HTR-8/SVneo (cell line): ENCODE results near the gene DES.

Experiments
- DNase-seq: peaks from one replicate; pipeline ENCODE4 v3.0.0; 2011; ENCODE audit warnings: low spot score, mixed read lengths; ENCODE audit not compliant: insufficient read length
- FAIRE-seq: peaks from 2 replicates; lab custom pipeline; 2011; peaks lifted over from hg19 to GRCh38; lab: Jason Lieb, UNC

The DES gene

DNA sequence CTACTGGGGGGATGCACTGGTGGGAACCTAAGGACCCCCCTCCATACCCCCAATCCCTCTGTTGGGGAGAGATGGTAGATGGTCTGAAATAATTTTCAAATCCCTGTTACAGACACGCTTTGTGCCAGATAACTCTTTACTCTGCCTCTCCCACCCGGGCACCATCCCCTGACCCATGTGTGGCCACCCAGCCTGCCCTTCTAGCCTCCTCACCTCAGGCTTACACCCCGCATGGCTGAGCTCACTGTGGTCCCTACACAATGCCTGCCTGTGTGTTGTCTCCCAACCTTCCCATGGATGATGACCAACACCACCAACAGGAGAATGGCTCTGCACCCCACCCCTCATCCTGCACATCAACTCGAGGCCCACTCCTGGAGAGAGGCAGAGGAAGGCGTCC lies 31.4 kb downstream of the DES start:
- no peak for FAIRE-seq
- no peak for DNase-seq

DNA sequence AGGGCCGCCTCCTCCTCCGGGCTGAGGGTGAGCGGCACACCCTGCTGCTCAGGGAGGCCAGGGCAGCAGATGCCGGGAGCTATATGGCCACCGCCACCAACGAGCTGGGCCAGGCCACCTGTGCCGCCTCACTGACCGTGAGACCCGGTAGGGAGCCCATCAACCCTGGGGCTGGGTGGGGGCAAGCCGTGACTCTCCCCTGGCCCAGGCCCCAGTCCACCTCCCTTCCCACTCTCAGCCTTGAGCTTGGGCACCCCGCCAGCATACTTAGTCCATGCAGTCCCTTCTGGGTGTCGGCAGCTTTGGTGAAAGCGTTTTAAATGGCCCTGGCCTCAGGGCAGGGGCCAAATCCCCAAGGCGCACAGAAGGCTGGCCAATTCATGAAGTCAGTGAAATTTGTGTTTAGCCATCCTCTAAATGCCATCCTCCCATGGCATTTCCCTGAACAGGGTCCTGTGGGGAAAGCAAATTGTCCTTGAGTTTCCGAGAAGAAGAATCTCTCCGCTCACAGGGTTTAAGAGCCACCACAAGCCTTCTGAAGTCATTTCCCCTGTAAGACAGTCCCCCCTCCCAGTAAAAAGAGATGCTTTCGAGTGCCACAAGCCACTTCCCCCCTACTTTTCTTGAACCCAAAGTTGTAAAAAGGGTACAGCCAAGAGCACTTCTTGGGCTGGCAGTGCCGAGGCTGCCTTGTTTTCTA lies 33.6 kb downstream of the DES start:
- FAIRE-seq (no peak), DNase-seq (no peak)

DNA sequence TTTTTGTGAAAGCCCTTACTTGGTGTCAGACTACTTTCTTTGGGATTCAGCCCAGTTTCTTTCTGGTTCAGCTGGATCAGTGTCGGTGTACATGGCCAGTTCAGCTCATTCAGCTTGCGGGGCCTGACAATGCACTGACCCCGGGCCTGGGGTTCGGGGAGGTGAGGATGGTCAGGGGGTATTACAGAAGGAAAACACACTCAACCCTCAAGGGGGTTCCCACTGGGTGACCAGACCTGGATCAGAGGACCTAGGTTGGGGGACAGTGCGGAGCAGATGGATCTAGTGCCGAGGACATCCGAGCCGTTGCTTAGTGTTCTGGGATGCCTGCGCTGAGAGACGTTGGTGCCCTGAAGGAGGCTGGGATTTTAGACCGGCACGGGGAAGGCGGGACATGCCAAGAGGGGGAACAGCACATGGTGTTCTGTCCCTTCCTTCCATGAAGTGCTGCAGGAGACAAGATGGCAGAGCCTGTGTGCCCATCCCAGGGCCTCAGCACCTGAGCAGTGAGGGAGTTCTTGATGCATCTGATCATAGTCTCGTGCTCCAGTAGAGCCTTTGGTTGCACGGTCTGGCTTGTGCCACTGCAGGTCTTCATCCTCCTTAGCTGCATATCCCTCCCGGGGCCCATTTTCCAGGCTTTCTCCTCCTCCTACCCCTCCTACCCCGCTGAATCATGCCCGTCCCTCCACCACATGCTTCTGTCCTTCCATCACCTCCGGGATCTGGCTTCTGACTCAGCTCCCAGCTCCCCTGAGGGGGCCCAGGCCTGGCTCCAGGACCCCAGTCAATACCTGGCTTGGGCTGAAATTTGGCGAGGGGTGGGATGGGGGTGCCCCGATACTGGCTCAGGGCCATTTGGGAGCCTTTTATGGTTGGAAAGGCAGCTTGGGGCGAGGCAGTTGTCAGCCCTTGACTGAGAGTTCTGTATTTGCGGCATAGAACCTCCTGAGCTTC lies 34.5 kb downstream of the DES start:
- FAIRE-seq: peak; percentile 97
- peak; percentile 90 for DNase-seq

DNA sequence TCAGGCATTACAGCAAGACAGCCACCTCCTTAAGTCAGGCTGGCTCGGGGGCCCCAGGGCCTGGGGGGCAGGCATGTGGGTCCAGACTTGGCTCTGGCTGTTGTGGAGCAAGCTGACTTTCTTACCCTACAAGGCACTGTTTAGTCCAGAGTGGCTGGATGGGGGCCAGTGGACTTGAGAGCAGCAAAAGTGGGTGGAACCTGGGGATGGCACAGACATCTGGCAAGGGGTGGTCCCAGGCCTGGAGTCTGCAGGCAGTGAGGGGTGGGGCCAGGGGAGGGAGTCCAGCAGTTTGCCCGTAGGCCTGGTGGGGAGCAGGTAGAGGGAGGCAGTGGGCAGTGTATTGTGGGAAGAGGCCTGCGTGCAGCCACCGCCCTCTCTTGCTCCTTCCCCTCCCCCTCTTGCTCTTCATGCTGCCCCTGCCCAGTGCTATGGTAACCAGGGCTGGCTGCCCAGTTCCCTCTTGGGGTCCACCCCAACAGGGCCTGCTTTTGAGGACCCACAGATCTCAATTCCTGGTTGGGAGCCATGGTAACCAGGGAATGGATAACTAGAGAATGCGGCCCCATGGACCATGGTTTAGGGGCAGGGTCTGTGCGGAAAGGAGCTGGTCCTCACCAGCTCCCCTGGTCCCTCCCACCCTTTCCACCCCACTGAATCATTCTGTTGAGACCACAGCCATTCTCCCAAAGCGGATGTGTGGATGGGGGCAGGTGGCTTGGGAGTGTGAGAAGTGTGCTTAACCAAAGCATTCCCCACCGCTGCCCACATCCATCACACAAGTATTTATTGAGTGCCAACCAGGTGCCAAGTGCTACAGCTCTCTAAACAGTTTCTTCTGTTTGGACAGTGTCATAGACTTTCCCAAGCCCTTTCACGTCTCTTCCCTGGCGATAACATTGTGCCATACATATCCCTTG lies 35.8 kb downstream of the DES start:
- FAIRE-seq: peak; percentile 79
- peak; percentile 72 for DNase-seq

DNA sequence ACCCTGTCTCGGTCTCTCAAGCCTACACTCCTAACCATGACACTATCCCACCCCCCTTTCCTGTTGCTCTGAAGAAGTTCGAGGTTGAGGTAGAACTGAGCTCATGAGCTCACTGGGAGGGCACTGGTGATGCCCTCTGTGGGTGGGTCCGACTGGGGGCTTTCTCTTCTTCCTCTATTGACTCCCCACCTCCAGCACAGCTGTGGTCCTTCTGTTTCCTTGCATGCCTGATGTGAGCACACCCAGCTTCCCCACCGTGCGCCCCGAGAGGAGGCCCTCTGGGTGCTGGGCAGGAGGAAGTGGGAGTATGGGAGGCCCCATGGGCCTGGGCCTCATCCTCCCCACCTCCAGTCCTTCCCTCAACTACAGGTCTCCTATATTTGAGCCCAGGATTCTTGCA lies 37.4 kb downstream of the DES start:
- DNase-seq: no peak
- no peak for FAIRE-seq

DNA sequence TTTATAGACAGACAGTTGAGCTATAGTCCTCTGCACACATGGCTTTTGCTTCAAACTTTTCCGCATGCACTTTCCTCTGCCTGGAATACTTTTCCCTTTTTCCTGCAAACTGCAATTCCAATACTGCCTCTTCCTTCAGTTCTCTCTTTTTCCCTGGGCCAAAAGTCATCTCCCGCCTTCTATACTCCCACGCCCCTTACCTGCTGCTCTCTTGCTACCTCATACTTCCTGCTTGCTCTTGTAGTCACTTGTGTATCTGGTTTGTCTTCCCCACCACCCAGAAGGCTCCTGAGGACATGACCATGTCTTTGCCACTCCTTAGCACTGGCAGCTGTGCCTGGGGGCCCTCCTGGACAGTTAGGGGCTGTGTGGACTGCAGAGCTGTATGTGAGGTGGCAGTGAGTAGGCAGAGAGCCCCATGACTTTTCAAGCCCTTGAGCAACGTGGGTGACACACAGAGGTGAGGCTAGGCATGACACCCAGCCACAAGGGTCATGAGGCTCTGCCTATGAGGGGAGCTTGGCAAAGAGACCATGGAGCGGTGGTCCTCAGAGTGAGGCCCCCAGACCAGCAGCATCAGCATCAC lies 39.7 kb downstream of the DES start:
- no peak for DNase-seq
- FAIRE-seq: no peak

DNA sequence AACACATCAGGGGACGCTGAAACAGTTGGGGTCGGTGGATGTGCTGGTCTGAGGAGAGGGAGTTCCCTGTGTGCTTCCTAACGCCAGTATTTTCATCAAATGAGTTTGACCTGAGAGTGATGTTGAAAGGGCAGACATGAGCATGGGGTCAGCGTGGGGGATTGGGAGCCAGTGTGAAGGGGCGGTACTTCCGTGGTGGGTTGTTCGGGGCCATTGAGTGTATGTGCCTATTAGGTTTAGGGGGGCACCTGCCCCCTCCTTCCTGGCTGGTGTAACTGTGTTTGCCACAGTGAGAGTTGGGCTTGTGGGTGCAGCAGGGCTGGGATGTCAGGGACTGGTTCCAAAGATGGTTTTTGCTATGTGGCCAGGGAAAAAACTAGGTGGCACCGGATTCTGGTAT lies 40.8 kb downstream of the DES start:
- DNase-seq (no peak), FAIRE-seq (no peak)

DNA sequence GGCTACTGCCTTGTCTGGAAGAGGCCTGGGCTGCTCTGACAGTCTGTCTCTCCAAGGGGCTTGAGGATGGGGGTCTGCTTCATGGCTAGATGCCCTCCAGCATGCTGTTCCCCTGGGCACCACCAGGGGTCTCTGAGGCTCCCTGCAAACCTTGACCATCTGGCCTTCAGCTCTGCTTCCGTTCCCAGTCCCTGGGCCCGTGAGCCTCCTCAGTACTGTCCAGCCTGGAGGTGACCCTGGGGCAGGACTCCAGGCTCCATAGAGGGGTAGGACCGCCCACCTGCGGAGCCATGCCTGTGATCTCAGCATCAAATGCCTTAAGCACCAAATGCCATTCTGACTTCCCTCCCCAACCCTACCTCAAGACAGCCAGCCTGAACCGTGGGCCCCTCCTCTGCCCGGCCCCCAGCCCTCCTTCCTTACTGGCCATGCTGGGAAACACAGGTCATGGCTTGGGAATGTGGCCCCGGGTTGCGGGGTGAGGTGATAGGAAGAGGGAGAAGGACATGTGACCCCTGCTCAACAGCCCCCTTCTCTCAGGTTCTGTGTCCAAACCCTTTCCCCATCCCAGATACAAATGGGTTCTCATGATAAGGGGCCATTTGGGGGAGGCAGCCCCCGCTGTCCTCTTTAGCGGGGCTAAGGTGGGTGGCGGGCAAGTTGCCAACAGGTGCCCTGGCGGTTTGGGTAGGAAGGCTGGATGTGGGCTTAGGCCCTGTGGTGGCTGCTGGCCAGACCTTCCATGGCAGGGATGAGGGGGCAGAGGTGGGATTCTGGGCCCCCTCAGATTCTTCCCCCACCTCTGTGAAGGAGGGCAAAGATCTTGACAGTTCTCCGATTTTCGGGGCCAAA lies 41.5 kb downstream of the DES start:
- FAIRE-seq: peak; percentile 48
- peak; percentile 84 for DNase-seq

DNA sequence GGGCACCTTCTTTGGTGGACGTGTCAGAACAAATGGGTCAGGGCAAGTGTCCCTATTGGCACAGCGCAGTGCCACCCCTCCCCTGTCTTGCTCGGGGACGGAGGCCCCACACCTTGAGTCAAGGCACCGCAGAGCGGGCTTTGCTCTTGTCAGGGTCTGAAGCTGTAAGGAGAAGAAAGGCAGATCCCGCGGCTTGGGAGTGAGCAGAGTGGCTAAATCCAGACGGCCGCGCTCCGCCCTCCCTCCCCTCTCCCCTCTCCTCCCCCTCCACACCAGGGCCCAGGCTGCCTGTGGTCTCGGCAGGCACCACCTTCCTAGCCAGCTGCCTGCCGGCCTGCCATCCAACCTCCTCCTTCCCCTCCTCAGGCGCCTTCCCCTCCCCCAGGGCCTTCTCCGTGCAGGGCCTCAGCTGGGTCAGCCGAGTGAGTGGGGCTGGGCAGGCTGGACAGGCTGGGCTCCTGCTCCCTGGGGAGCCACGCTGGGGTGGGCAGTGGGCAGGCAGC lies 42.3 kb downstream of the DES start:
- FAIRE-seq (no peak), DNase-seq (no peak)

DNA sequence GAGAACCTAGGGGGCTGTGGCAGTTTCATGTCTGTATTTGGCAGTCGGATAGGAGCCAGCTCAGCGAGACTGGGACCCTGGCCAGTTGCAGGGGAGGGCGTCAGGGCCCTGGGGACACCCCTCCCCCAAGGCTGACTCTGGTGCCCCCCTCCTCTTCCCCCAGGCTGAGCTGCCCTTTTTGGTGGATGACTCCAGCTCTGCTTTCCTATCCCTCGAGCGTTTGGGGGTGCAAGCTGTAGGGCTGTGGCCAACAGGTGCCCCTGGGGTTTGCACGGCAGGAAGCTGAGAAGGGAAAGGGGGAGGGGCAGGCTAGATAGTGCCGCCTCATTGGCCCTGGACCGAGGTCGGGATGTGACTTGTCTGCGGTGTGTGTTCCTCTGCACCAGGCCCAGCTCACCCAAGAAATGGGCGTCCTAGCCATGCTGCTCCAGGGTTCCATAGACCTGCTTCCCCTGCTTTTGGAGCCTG lies 42.9 kb downstream of the DES start:
- no peak for FAIRE-seq

DNA sequence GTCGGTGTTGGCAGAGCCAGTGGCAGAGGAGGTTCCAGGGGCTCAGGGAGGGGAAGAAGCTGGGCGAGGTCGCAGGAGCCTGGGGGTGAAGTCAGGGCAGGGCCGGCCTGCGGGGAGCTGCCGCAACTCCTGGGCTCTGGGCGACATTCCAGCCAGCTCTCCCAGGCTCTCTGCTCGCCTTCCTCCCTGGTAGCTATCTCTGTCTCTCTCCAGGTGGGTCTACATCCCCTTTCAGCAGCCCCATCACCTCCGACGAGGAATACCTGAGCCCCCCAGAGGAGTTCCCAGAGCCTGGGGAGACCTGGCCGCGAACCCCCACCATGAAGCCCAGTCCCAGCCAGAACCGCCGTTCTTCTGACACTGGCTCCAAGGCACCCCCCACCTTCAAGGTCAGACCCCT lies 43.5 kb downstream of the DES start:
- no peak for DNase-seq
- no peak for FAIRE-seq

More for the DNA sequence above, 42.9 kb downstream of the DES start:
- no peak for DNase-seq

DNA sequence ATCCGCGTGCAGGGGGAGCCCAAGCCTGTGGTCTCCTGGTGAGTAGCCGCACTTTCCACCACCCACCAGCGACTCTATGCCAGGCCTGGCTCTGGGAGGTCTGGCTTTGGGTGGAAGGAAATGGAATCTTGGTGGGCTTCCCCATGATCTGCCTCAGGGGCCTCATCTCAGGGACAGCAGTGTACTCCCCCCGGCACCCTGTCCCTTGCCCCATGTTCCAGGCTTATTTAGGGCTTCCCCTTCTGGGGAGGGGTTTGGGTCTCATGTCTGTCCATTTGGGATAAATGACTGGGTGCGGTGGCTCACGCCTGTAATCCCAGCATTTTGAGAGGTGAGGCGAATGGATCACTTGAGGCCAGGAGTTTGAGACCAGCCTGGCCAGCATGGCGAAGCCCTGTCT lies 44.2 kb downstream of the DES start:
- DNase-seq (no peak), FAIRE-seq (no peak)

DNA sequence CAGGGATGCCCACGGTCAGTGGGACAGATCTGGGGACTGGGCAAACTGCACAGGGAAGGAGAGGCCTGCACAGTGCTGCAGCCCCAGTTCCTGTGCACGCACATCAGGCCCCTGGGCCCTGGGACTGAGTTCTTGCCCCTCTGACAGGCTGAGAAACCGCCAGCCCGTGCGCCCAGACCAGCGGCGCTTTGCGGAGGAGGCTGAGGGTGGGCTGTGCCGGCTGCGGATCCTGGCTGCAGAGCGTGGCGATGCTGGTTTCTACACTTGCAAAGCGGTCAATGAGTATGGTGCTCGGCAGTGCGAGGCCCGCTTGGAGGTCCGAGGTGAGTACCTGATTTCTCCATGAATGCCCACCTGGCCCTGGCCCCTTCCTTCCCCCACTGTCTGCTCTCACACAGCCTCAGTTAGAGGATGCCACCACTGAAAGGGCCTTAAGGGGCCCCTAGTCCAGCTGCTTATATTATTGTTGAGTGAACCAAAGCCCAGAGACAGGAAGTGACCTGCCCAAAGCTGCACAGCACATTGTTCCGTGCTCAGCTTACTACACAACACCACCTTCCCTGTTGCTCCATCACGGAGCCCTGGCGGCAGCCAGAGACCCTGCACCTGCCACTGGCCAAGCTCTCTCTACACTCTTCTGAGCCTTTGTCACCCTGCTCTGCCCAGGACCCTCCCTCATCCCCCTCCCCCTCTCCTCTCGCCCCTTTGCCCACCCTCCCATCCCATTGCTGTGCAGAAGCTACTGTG lies 46.3 kb downstream of the DES start:
- DNase-seq (no peak), FAIRE-seq (no peak)

DNA sequence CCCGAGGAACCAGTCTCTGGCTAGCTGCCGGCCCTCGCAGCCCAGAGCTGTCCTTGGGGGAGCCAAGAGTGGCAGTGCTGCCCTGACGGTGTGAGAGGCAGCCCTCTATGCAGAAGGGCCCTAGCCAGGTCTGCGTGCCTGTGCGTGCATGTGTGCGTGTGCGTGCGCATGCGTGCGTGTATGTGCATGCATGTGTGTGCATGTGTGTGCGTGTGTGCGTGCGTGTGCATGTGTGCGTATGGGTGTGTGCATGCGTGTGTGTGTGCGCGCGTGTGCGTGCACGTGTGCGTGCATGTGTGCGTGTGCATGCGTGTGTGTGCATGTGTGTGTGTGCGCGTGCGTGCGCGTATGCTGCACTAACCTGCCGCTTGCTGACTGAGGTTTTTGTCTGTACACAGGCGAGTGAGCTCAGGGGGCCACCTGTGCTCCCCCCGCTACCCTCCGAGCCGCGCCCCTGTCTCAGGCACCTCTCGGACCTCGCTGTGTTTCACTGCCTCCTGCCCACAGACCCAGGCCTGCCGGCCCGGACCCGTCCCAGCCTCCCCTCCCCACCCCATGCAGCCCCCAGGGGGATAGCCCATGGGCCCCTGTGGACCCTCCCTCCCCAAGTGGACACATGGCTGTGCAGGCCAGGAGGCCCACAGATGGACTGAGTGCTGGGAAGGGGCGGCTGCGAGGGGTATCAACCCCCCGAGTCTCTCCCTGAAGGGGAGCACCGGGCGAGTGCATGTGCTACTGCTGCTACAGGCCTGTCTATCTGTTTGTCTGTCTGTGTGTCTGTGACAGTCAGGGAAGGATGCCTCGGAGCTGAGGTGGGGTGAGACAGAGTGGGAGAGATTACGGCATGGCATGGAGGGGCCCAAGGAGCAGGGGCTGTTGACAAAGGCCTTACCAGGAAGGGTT lies 47.7 kb downstream of the DES start:
- FAIRE-seq: peak; percentile 96
- DNase-seq: no peak

DNA sequence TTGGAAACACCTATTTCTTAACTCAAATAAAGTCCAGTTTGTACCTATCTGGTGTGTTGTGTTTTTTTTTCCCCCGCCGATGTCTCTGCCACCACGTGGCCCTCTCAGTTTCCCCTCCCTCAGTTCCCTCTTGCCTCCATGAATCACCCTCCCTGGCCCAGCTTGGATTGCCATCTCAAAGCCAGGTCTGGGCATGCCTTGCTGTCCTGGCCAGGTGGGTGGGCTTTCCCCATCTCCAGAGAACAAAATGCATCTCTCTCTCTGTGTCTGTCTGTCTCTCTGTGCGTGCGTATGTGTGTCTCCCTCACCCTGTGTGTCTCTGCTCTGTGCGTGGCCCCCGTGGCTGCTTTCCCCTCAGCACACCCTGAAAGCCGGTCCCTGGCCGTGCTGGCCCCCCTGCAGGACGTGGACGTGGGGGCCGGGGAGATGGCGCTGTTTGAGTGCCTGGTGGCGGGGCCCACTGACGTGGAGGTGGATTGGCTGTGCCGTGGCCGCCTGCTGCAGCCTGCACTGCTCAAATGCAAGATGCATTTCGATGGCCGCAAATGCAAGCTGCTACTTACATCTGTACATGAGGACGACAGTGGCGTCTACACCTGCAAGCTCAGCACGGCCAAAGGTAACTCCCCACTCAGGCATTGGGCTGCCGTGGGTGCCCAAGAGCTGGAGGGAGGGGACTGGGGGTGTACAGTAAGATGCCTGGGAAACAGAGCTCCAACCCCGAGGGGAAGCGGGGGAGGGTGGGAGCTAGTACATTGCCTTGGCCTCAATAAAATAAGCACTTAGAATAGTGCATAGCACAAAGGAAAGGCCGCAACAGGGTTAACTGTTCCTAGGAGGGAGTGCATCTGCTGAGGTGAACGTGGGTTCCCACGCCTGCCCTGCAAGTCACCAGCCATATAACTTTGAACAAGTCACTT lies 48.9 kb downstream of the DES start:
- no peak for FAIRE-seq
- no peak for DNase-seq

DNA sequence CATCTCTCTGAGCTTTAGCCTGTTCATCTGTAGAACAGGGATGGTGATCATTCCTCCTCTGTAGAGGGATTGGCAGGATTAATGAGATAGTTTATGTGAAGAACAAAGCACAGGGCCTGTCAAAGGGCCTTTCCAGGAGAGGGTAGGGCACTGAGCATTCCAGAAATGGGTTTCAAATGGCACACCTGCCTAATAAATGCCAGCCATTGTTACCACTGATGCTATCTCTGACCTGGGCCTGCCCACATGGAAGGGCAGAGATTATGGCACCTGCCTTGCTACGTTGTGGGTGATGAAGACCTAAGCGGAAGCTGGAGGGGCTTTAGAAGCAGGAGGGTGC lies 49.5 kb downstream of the DES start:
- DNase-seq (no peak), FAIRE-seq (no peak)
